Measurements from ENCODE around the gene SLC29A3. TPM values are rescaled to one million over a fixed set of nuclear protein-coding genes. Genes with fewer than 3 reads are reported as not detected.

SLC29A3 gene
- total RNA-seq, 2 donors from 2014 or later: 3.2 to 3.3 TPM

DNA sequence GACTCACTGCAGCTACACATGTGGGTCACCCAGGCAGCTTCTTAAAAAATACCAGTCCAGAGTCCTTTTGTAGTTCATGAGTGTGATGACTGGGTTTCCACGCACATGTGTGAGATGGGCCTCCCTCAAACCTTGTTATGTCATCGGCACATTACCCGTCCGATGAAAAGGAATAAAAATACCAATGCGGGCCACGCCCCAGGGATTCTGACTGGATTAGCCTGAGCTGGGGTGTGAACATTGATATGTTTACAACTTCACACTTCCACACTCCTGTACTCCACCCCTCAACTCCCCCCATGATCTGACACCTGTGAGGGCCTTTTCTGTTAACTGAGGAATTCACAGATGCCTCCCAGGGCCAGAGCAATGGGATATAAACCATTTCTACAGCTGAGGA is 6.2 kb downstream of the SLC29A3 start:
- Mint-ChIP-seq H3K36me3 (ENCODE audit: low read depth) (peaks cover 10% of the 10 kb centered on the region), H3K4me3 (no peak overlapping the region), H3K4me1 (peaks cover 19% of the 10 kb centered on the region), H3K27ac (no peak overlapping the region), H3K27me3 (no peaks in the 10 kb centered on the region)
- no peak for ATAC-seq
- no peak for DNase-seq
- H3K9me3 ChIP-seq (ENCODE audit: control insufficient read depth, low read length, poor library complexity, severe bottlenecking): no peaks in the 10 kb centered on the region

DNA sequence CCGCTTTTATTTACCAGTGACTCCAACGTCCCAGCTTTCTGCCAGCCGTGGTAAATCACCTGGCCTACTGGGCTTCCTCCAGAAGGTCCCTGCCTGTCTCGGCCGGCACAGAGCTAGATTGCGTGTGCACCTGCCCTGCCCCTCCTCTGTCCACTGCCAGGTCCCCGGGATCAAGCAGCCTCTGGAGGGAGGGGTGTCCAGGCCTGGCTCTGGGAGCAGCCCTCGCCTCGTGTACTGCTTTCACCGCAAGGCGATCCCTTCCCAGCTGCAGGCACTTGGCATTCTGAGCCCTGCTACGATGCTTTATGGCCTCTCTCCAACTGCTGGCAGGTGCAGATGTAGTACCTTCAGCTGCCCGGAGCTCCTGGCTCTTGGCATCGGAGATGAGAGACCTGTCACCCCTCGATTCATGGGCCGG is 7.4 kb downstream of the SLC29A3 start:
- Mint-ChIP-seq H3K27me3 (no peaks in the 10 kb centered on the region), H3K4me3 (no peak overlapping the region), H3K4me1 (peaks cover 23% of the 10 kb centered on the region), H3K27ac (no peak overlapping the region), H3K36me3 (ENCODE audit: low read depth) (peaks cover 13% of the 10 kb centered on the region)
- no peak for ATAC-seq
- no peaks in the 10 kb centered on the region for H3K9me3 ChIP-seq (ENCODE audit: control insufficient read depth, low read length, poor library complexity, severe bottlenecking)
- no peak for DNase-seq

DNA sequence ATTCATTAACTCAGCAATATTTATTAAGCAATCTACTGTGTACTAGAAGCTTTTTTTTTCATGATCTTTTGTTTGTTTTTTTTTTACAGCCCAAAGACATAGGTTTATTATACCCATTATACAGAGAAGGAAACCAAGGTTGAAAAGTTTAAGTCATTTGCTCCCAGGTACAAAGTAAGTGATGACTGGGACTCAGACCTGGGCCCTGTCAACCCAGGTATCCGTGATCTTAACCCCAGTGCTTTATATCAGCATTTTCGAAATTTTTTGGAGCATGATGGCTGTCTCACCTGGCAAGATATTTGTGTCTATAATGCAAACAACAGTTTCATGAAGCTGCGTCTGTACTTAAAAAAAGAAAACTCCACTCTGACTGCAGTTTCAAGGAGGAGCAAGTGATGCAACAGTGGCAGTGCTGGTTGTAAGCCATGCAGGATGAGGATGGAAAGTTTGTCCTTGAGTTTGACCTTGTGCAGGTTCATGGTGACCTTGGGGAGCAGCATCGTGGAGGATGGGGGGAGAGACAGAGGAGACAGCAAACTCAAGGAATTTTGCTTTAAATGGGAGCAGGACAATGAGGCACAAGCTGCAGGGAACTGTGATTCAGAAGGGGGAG is 11.8 kb downstream of the SLC29A3 start:
- no peaks in the 10 kb centered on the region for H3K9me3 ChIP-seq (ENCODE audit: control insufficient read depth, low read length, poor library complexity, severe bottlenecking)
- DNase-seq: no peak
- no peaks in the 10 kb centered on the region for H3K27me3 Mint-ChIP-seq
- H3K4me1 Mint-ChIP-seq: peaks cover 26% of the 10 kb centered on the region
- H3K4me3 Mint-ChIP-seq: no peak overlapping the region
- no peak for ATAC-seq
- H3K27ac Mint-ChIP-seq: no peak overlapping the region
- peaks cover 6% of the 10 kb centered on the region for H3K36me3 Mint-ChIP-seq (ENCODE audit: low read depth)

DNA sequence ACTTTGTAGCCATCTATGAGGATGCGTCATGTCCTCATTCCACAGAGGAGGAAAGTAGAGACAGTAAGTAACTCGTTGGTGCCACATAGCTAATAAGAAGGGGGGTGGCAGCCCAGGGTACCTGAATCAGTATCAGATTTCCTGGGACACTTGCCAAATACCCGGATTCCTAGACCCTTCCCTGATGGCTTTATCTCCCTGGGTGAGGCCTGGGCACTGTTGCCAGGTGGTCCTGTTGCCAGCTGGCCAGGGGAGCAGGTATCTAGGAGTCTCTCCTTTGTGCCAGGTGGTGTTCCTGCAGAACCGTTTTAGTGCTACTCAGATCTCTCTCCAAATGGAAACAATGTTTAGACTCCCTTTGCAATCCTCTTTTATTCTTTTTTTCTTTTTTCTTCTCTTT is 12.7 kb downstream of the SLC29A3 start:
- H3K9me3 ChIP-seq (ENCODE audit: control insufficient read depth, low read length, poor library complexity, severe bottlenecking): no peaks in the 10 kb centered on the region
- Mint-ChIP-seq H3K27me3 (no peaks in the 10 kb centered on the region), H3K4me1 (peaks cover 30% of the 10 kb centered on the region), H3K4me3 (no peak overlapping the region), H3K27ac (no peak overlapping the region), H3K36me3 (ENCODE audit: low read depth) (peaks cover 6% of the 10 kb centered on the region)
- DNase-seq (no peak), ATAC-seq (no peak)

DNA sequence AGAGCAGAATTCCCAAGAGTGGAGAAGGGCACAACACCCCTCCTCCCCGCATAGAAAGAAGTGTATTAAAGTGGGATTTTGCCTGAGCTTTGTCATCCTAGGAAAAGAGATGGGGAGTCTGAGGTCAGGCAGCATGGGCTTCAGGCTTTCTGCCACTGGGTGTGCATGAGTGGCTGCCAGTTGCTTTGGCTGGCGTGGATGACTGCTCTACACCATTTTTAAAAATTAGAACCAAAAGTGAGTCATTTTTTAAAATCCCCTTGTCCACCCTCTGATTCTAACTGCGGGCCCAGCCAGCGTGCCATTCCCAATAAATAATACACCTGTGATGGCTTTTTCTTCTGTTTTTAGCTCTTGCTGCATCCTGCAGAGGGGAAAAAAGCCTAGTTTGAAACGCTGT is 13.4 kb downstream of the SLC29A3 start:
- no peaks in the 10 kb centered on the region for H3K9me3 ChIP-seq (ENCODE audit: control insufficient read depth, low read length, poor library complexity, severe bottlenecking)
- DNase-seq (no peak), ATAC-seq (no peak)
- H3K27ac Mint-ChIP-seq: no peak overlapping the region
- H3K27me3 Mint-ChIP-seq: no peaks in the 10 kb centered on the region
- peaks cover 26% of the 10 kb centered on the region for H3K4me1 Mint-ChIP-seq
- H3K36me3 Mint-ChIP-seq (ENCODE audit: low read depth): peaks cover 6% of the 10 kb centered on the region
- no peak overlapping the region for H3K4me3 Mint-ChIP-seq

DNA sequence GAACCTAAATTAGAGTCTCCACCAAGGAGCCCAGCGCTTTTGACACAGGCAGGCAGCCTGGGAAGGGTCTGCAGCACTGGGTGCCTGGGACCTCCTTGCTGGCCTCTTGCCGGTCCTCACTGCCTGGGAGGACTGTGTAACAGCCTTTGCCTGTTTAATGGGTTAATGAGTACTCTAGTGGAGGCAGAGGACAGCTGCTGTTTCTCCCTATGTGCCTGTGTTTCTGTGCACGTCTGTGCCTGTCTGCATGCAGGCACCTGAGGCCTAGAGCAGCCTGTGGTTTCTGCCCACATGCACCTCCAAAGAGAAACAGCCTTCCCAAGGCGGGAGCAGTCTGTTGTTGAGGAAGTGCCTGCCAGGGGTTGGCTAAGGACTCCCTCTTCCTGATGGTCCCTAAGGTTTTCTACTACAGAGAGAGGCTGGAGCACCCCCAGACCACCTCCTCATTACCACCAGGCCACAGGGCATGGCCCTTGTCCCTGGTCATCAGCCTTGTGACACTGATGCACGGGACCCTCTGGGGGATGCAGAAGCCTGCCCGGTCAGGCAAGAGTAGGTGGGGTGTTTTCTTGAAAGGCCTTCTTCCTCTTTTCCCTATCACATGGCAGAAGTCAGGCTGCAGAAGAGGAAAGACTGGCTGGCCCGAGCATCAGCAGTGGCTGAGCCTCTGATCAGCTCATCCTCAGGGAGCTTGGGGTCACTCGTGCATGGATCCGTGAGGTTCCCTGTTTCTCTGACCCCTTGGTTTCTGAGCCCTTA is 14.2 kb downstream of the SLC29A3 start:
- DNase-seq (no peak), ATAC-seq (no peak)
- H3K4me1 Mint-ChIP-seq: peaks cover 23% of the 10 kb centered on the region
- H3K9me3 ChIP-seq (ENCODE audit: control insufficient read depth, low read length, poor library complexity, severe bottlenecking): no peaks in the 10 kb centered on the region
- H3K4me3 Mint-ChIP-seq: no peak overlapping the region
- H3K36me3 Mint-ChIP-seq (ENCODE audit: low read depth): peaks cover 3% of the 10 kb centered on the region
- H3K27me3 Mint-ChIP-seq: no peaks in the 10 kb centered on the region
- H3K27ac Mint-ChIP-seq: no peak overlapping the region

DNA sequence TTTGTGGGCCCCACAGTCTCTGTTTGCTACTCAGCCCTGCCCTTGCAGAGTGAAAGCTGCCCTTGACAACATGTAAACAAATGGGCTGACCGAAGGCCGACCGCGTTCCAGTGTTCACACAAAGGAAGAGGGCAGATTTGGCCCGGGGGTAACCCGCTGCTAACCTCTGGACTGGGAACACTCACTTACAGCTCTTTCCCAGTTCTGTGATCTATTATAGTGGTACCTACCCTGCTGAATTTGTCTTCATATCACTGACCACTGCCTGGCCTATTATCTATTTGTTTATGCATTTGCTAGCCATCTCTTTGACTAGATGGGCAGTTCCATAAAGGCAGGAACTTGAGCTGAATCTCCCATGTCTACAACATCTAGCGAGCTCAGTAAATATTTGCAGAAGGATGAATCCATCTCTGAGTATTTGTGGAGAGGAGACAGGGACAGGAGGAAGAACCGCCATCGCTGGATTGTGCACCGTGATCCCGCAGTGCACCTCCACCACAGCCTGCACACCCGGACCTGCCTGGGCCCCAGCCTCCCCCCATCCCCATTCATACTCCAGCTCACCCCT is 15.2 kb downstream of the SLC29A3 start:
- no peak overlapping the region for H3K4me3 Mint-ChIP-seq
- no peaks in the 10 kb centered on the region for H3K9me3 ChIP-seq (ENCODE audit: control insufficient read depth, low read length, poor library complexity, severe bottlenecking)
- DNase-seq (no peak), ATAC-seq (no peak)
- H3K27ac Mint-ChIP-seq: no peak overlapping the region
- H3K27me3 Mint-ChIP-seq: no peaks in the 10 kb centered on the region
- peaks cover 19% of the 10 kb centered on the region for H3K4me1 Mint-ChIP-seq
- peaks cover 3% of the 10 kb centered on the region for H3K36me3 Mint-ChIP-seq (ENCODE audit: low read depth)

DNA sequence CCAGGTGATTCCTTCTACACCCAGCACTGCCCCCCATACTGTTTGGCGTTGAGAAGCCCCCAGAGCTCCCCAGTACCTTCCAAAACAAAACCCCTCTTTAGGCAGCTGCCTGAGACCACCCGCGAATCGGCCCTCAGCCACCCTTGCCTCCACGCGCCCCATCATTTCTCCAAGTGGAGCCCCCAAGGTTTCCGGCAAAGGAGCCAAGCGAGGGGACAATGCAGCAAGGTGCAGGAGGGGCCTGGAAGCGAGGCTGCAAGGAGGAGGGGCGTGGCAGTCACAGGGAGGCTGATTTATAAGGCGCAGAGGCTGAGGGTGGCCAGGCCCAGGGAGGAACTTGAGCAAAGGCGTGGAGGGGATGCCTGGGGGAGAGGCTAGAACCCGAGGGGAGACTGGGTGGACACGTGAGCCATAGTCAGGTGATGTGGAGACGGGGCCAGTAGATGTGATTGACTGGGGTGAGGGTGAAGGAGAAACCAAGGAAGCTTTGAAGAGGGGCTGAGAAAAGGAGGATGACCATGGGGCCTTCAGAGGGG is 16.2 kb downstream of the SLC29A3 start:
- no peak overlapping the region for H3K4me3 Mint-ChIP-seq
- H3K9me3 ChIP-seq (ENCODE audit: control insufficient read depth, low read length, poor library complexity, severe bottlenecking): no peaks in the 10 kb centered on the region
- no peak for DNase-seq
- peaks cover 3% of the 10 kb centered on the region for H3K36me3 Mint-ChIP-seq (ENCODE audit: low read depth)
- H3K27ac Mint-ChIP-seq: peak overlapping the region; percentile 37
- ATAC-seq: no peak
- peaks cover 21% of the 10 kb centered on the region for H3K4me1 Mint-ChIP-seq
- no peaks in the 10 kb centered on the region for H3K27me3 Mint-ChIP-seq

DNA sequence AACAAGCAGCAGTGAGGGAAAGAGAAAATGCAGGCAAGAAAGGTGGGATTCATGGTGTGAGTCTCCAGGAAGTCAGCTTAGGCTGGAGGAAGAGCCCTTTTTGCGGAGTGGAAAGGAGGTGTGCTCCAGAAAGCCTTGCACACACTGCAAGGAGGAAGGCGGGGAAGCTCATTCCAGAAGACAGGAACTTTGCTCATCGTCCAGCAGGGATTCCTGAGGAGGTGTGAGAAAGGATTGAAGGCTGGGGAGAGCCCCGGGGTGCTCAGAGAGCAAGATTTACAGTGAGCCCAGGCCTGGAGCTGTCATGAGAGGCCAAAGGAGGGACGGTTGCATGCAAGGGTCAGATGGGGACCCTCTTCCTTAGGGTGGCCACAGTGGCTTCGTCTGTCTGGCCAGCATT is 17.6 kb downstream of the SLC29A3 start:
- Mint-ChIP-seq H3K36me3 (ENCODE audit: low read depth) (no peaks in the 10 kb centered on the region), H3K27me3 (no peaks in the 10 kb centered on the region), H3K4me1 (peaks cover 20% of the 10 kb centered on the region), H3K4me3 (no peak overlapping the region), H3K27ac (no peak overlapping the region)
- ATAC-seq: no peak
- no peaks in the 10 kb centered on the region for H3K9me3 ChIP-seq (ENCODE audit: control insufficient read depth, low read length, poor library complexity, severe bottlenecking)
- DNase-seq: no peak

DNA sequence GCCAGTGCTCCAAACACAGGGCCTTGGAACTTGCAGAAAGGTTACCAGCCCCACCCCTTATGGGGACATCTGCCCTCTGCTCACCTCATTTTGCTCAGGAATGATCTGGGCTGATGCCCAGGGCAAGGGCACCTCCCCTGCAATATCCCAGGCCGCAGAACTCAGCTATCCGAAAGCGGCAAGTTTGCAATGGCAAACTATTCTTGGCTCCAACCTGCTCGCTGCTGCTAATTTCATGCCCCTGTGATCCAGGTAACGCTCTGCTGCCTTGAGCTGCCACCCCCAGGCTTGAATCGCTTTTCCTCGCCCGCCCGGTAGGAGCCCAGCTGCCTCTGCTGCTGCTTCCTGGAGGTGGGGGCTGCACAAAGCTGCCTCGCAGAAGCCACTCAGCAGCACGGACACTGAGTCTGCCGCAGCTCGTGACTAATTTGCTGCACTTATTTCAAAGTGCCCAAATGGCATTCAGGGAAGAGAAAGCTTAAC is 18.2 kb downstream of the SLC29A3 start:
- no peak for DNase-seq
- Mint-ChIP-seq H3K4me3 (no peak overlapping the region), H3K36me3 (ENCODE audit: low read depth) (no peaks in the 10 kb centered on the region), H3K27me3 (no peaks in the 10 kb centered on the region), H3K4me1 (peaks cover 20% of the 10 kb centered on the region), H3K27ac (no peak overlapping the region)
- no peak for ATAC-seq
- H3K9me3 ChIP-seq (ENCODE audit: control insufficient read depth, low read length, poor library complexity, severe bottlenecking): no peaks in the 10 kb centered on the region

DNA sequence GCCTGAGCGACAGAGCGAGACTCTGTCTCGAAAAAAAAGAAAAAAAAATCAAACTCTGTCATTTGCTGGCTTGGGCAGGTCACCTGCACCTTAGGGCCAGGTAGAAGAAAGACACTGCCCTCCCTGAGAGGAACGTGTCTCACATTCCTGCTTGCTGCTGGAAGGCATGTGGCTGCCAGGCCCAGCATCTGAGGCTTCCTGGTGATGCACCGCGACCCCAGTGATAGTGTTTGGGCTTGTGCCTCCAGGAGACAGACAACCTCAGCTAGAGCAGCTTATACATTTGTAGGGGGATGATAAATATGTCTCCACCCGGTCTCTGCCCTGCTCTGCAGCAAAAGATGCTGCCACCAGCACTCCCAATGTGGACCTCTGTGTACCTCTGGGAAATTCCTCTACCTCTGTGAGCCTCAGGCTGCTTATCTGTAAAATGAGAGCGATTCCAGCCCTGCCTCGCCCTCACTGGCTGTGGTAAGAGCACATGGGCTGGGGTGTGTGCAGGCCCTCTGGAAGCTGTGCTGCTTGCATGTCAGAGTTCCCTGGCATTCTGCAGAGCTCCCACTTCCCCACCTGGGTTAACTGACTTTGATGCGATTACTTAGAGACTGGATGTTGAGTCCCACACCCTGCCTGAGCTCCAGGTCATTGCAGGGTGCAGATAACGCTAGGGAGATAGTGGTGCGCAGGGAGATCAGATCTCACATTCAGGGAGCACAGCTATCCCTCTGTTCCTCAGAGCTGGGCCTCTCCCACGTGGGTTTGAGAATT is 19.9 kb downstream of the SLC29A3 start:
- Mint-ChIP-seq H3K4me1 (peaks cover 17% of the 10 kb centered on the region), H3K27ac (no peak overlapping the region), H3K36me3 (ENCODE audit: low read depth) (no peaks in the 10 kb centered on the region), H3K4me3 (no peak overlapping the region), H3K27me3 (no peaks in the 10 kb centered on the region)
- no peak for ATAC-seq
- H3K9me3 ChIP-seq (ENCODE audit: control insufficient read depth, low read length, poor library complexity, severe bottlenecking): no peaks in the 10 kb centered on the region
- DNase-seq: no peak

DNA sequence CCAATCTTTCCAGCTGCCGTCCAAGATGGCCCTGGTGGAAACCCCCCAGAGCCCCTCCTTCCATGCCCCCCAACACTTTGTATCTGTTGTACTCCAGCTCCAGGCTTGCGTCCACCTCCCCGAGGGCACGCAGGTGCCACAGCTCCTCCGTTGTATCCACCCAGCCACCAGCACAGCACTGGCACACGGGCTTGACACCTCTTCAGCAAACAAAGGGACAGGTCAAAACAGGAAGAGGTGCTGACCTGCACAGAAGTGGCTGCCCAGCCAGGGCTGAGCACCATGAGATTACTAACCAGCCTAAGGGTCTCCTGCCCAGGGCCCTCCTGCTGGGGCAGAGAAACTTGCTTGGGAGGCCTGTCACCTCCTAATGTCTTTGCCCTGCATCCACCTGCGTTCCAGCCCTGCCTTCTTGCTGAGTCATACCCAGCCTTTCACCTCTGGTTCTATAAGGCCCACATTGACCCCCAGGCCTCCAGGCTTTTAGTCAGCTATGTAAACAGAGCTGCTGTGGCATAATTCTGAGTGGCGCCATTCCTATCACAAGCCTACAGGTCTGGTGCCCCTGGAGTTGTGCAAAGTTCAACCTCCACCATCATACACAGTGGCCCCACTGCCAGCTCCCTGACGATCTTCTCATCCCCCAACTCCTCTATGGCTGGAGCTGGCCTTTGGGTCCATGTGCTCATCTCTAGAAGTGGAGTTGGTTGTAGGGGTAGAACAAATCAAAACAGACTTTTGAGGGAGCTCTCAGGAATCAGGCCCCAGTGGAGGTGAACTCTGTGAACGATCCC is 20.9 kb downstream of the SLC29A3 start:
- DNase-seq (no peak), ATAC-seq (no peak)
- Mint-ChIP-seq H3K4me3 (no peak overlapping the region), H3K36me3 (ENCODE audit: low read depth) (no peaks in the 10 kb centered on the region), H3K27me3 (no peaks in the 10 kb centered on the region), H3K27ac (peak overlapping the region; percentile 74), H3K4me1 (peaks cover 17% of the 10 kb centered on the region)
- H3K9me3 ChIP-seq (ENCODE audit: control insufficient read depth, low read length, poor library complexity, severe bottlenecking): no peaks in the 10 kb centered on the region
